C4-2B (cell line): ENCODE data around the gene KNTC1.
"Not testable (repeated sequence)": the region's sequence is repeated elsewhere in the genome, so short reads cannot be mapped to it uniquely, and the experiment has no call there.

Source experiments
- H3K27ac ChIP-seq: fragments of 450-650 bp; 2 replicates; pipeline ENCODE4 v1.5.1; 2017
- ZFX ChIP-seq: fragments of 450-650 bp; IDR thresholded peaks from 2 replicates; pipeline ENCODE4 v1.6.1; 2017
- TF ChIP-seq, protein P1 (sequence below): fragments of 450-650 bp; conservative IDR thresholded peaks from 2 replicates; pipeline ENCODE4 v1.5.1; 2017; ENCODE audit warnings: mild to moderate bottlenecking

KNTC1 gene

DNA sequence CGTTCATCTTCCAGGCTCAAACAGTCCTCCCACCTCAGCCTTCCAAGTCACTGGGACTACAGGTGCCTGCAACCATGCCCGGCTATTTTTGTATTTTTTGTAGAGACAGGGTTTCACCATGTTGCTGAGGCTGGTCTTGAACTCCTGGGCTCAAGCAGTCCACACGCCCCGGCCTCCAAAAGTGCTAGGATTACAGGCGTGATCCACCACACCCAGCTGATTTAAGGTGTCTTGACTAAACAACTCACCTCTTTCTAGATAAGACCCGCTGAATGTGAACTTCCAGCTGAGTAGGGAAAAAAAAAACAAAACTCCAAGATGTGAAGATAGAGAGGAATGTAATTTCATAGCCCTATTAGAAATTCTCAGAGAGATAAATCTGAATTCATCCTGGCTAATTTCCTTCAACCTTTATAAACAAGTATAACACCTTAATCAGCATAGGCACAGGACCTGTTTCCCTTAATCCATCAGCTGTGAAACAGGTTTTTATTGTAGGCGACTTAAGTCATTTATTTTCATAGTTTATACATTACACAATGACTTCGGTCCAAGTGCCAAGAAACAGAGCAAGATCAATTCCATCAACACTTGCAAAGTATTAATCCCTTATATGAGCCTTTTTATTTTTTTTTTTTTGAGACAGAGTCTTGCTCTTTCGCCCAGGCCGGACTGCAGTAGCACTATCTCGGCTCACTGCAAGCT, 124.6 kb downstream of the KNTC1 start:
- H3K27ac ChIP-seq, result no peak overlapping the region
- TF ChIP-seq ZFX, result no peak
- TF ChIP-seq, protein P1, sequence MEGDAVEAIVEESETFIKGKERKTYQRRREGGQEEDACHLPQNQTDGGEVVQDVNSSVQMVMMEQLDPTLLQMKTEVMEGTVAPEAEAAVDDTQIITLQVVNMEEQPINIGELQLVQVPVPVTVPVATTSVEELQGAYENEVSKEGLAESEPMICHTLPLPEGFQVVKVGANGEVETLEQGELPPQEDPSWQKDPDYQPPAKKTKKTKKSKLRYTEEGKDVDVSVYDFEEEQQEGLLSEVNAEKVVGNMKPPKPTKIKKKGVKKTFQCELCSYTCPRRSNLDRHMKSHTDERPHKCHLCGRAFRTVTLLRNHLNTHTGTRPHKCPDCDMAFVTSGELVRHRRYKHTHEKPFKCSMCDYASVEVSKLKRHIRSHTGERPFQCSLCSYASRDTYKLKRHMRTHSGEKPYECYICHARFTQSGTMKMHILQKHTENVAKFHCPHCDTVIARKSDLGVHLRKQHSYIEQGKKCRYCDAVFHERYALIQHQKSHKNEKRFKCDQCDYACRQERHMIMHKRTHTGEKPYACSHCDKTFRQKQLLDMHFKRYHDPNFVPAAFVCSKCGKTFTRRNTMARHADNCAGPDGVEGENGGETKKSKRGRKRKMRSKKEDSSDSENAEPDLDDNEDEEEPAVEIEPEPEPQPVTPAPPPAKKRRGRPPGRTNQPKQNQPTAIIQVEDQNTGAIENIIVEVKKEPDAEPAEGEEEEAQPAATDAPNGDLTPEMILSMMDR, result no peak

DNA sequence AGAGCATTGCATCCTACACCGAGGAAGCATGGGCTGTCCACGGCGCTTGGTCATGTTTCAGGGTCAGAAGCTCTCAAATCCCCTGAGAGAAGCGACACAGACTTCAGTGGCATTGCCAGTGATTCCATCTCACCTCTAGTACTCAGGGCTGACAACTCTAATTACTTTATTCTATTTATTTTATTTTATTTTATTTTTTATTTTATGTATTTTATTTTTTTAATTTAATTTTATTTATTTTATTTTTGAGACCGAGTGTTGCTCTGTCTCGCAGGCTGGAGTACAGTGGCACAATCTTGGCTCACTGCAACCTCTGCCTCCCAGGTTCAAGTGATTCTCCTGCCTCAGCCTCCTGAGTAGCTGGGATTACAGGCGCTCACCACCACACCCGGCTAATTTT, 126.2 kb downstream of the KNTC1 start:
- not testable (repeated sequence) for H3K27ac ChIP-seq

DNA sequence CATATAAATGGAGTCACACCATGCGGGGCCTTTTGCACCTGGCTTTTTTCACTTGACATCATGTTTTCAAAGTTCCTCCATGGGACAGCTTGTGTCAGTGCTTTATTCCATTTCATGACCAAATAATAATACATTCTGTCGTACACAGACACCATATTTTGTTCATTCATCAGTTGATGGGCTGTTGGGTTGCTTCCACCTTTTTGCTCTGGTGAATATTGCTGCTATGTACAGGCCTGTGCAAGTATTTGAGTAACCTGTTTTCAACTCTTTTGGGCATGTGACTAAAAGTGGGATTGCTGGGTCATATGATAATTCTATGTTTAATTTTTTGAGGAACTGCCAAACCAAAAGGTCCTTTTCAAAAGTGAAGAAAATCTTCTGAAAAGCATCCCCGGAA, 129.2 kb downstream of the KNTC1 start:
- TF ChIP-seq, protein P1, result no peak
- no peak for TF ChIP-seq ZFX
- H3K27ac ChIP-seq, result no peak overlapping the region

DNA sequence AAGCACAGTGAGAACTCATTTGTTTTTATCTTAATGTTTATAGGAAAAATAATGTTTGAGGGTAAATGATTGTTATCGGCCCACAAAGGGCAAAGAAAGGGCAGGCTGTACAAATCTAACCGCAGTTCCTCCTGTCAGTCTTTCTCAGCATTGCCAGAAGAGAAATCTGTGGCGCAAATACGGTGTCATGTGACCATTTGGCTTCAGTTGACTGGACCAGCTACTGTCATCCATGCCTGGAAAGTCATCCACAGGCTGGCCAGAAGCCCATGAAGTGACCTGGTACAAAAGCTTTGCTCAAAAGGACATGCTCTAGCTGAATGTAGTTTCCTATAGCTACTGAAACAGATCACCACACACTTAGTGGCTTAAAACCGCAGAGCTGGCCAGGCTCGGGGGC, 132.5 kb downstream of the KNTC1 start:
- no peak for TF ChIP-seq ZFX
- TF ChIP-seq, protein P1, result no peak
- peak overlapping the region; percentile 66 for H3K27ac ChIP-seq

DNA sequence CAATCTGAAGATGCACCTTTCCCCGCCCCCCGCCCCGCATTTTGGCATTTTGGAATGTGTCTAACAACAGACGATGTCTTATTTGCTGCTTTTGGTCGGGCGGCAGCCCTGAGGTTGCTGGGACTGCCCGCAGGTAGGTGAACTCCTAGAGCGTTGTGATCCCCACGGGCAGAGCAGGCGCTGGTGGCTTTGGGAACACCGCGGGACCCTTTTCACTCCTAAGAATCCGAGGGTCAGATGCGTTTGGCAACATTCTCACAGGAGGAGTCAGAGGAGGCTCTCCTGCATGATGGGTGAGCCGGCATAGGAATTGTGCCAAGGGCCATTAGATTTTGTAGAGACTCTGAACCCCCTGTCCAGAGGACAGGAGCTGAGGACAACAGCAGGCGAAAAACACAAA, 134.2 kb downstream of the KNTC1 start:
- TF ChIP-seq, protein P1, result no peak
- no peak for TF ChIP-seq ZFX
- no peak overlapping the region for H3K27ac ChIP-seq

DNA sequence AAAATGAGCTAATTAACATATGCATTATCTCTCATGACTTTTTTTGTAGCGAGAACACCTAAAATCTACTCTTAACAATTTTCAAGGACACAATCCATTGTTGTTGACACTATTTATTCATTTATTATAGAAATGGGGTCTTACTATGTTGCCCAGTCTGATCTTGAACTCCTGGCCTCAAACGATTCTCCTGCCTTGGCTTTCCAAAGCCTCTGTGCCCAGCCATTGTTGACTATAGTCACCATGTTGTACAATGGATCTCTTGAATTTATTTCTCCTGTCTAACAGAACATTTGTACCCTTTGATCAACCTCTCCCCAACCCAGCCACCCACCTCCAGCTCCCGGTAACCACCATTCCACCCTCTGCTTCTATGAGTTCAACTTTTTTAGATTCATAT, 134.9 kb downstream of the KNTC1 start:
- TF ChIP-seq, protein P1, result no peak
- TF ChIP-seq ZFX, result no peak
- H3K27ac ChIP-seq, result no peak overlapping the region

DNA sequence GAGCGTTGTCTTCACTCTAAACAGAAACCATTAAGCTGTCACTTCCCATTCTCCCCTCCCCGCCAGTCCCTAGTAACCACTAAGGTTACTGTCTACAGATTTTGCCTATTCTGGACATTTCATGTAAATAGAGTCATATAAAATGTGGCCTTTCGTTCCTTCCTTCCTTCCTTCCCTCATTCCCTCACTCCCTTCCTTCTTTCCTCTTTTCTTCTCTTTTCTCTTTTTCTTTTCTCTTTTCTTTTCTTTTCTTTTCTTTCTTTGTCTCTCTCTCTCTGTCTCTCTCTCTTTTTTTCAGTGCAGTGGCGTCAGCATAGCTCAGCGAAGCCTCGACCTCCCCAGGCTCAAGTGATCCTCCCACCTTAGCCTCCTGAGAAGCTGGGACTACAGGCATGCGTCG, 138.3 kb downstream of the KNTC1 start:
- no peak overlapping the region for H3K27ac ChIP-seq
- TF ChIP-seq ZFX, result no peak
- TF ChIP-seq, protein P1, result no peak

DNA sequence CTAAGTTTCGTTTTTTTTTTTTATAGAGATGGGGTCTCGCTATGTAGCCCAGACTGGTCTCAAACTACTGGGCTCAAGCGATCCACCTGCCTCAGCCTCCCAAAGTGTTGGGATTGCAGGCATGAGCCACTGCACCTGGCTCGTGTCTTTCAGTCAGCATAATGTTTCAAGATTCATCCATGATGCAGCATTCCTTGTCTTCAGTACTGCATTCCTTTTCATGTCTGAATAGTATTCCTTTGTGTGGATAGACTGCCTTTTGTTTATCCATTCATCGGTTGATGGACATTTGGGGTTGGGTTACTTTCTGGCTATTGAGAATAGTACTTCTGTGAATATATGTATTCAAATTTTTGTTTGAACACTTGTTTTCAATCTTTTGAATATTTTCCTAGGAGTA, 138.7 kb downstream of the KNTC1 start:
- TF ChIP-seq, protein P1, result no peak
- no peak for TF ChIP-seq ZFX
- H3K27ac ChIP-seq, result no peak overlapping the region
